Type B pancreatic cell (in vitro differentiated cells): Measurements from ENCODE around the gene P2RX2. TPM values are rescaled to one million over a fixed set of nuclear protein-coding genes. Genes with fewer than 3 reads are reported as not detected.

Experiments
- DNase-seq: peaks from one replicate; pipeline ENCODE4 v3.0.0; 2021; ENCODE audit warnings: mixed read lengths; ENCODE audit not compliant: unreplicated experiment; ENCODE audit errors: extremely low spot score
- H3K27ac Mint-ChIP-seq: 2 replicates; pipeline ENCODE4 v1.8.0; 2021; ENCODE audit warnings: mild to moderate bottlenecking, mixed read lengths
- H3K27me3 Mint-ChIP-seq: 2 replicates; pipeline ENCODE4 v1.8.0; 2021; ENCODE audit warnings: mixed read lengths
- H3K36me3 Mint-ChIP-seq: 2 replicates; pipeline ENCODE4 v1.8.0; 2021; ENCODE audit warnings: mixed read lengths
- H3K4me1 Mint-ChIP-seq: one replicate; pipeline ENCODE4 v1.8.0; 2021; ENCODE audit warnings: mixed read lengths; ENCODE audit not compliant: unreplicated experiment
- H3K4me3 Mint-ChIP-seq: 2 replicates; pipeline ENCODE4 v1.8.0; 2021; ENCODE audit warnings: mild to moderate bottlenecking, mixed read lengths
- H3K9me3 Mint-ChIP-seq: 2 replicates; pipeline ENCODE4 v1.8.0; 2021; ENCODE audit warnings: mixed read lengths
- total RNA-seq: library from RNA; stranded (reverse); gene quantifications from 2 replicates; pipeline ENCODE4 v1.2.1, GENCODE V29; 2021; ENCODE audit warnings: low replicate concordance
- TF ChIP-seq, protein P1 (sequence below): fragments of 200-600 bp; sonication (generic); conservative IDR thresholded peaks from 2 replicates; pipeline ENCODE4 v1.5.0; 2021; ENCODE audit warnings: antibody characterized with exemption, mild to moderate bottlenecking

P2RX2 gene
- total RNA-seq, 1 donor from 2014 or later: 2.8 TPM

DNA sequence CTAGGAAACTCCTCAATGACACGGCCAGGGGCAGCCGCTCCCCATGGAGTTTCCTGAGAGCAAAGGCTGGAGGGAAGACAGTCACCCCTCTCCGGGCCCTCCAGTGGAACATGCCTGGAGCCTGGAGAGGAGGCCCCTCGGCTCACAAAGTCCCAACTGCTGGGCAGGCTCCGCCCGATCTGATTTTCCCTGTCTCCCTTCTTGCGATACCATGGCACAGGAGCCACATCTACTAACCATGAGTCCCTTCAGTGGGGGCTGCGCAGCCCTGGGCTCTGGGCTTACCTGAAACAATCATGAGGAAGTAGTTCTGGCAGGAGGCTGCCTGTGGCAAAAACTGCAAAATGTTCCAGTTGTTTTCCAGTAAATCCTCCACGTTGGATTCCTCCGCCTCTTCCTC lies 15.3 kb downstream of the P2RX2 start:
- no peak overlapping the region for H3K4me3 Mint-ChIP-seq

DNA sequence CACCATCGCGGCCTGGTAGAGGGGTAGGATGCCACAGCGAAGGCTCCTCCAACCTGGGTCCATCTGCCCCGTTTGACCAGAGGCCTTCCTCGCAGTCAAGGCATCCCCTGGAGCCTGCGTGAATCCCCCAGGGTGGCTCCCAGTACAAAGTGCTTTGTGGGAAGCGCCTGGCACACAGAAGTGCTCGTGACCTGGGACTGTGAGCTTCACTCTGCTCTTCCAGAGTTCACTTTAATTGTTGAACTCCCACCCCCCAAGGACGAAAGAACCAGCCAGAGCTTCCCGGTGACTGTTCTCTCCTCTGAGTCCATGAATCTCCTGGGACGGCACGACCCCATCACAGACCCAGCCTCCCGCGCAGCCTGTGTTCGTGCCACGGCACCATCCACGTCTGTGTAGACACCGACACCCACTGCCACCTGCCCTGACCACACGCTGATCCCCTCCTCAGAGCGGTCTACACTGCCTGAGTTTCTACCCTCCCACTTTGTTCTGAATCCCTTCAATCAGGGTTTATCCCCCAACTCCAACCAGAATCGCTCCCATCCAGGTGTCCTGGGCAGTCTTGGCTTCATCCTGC lies 15.9 kb downstream of the P2RX2 start:
- TF ChIP-seq, protein P1, sequence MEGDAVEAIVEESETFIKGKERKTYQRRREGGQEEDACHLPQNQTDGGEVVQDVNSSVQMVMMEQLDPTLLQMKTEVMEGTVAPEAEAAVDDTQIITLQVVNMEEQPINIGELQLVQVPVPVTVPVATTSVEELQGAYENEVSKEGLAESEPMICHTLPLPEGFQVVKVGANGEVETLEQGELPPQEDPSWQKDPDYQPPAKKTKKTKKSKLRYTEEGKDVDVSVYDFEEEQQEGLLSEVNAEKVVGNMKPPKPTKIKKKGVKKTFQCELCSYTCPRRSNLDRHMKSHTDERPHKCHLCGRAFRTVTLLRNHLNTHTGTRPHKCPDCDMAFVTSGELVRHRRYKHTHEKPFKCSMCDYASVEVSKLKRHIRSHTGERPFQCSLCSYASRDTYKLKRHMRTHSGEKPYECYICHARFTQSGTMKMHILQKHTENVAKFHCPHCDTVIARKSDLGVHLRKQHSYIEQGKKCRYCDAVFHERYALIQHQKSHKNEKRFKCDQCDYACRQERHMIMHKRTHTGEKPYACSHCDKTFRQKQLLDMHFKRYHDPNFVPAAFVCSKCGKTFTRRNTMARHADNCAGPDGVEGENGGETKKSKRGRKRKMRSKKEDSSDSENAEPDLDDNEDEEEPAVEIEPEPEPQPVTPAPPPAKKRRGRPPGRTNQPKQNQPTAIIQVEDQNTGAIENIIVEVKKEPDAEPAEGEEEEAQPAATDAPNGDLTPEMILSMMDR: no peak

More for the DNA sequence above, 15.3 kb downstream of the P2RX2 start:
- no peaks in the 10 kb centered on the region for H3K27me3 Mint-ChIP-seq
- DNase-seq: no peak
- no peaks in the 10 kb centered on the region for H3K9me3 Mint-ChIP-seq
- peaks cover 5% of the 10 kb centered on the region for H3K4me1 Mint-ChIP-seq
- H3K36me3 Mint-ChIP-seq: peaks cover 39% of the 10 kb centered on the region
- H3K27ac Mint-ChIP-seq: no peak overlapping the region
- TF ChIP-seq, protein P1: no peak

GRCh38 chr12:132635076-132635955 lies 16.7 kb downstream of the P2RX2 start:
- H3K27ac Mint-ChIP-seq: no peak overlapping the region
- no peaks in the 10 kb centered on the region for H3K27me3 Mint-ChIP-seq
- H3K9me3 Mint-ChIP-seq: no peaks in the 10 kb centered on the region
- peaks cover 25% of the 10 kb centered on the region for H3K36me3 Mint-ChIP-seq
- H3K4me1 Mint-ChIP-seq: peaks cover 6% of the 10 kb centered on the region
- DNase-seq: no peak
- no peak overlapping the region for H3K4me3 Mint-ChIP-seq
- TF ChIP-seq, protein P1: no peak

More for the DNA sequence above, 15.9 kb downstream of the P2RX2 start:
- Mint-ChIP-seq H3K4me3 (no peak overlapping the region), H3K36me3 (peaks cover 33% of the 10 kb centered on the region), H3K9me3 (no peaks in the 10 kb centered on the region), H3K27ac (no peak overlapping the region), H3K4me1 (peaks cover 6% of the 10 kb centered on the region), H3K27me3 (no peaks in the 10 kb centered on the region)
- no peak for DNase-seq

- peaks cover 13% of the 10 kb centered on the region for H3K36me3 Mint-ChIP-seq
- TF ChIP-seq, protein P1: no peak
- H3K27ac Mint-ChIP-seq: no peak overlapping the region
- H3K9me3 Mint-ChIP-seq: no peaks in the 10 kb centered on the region
- peaks cover 6% of the 10 kb centered on the region for H3K4me1 Mint-ChIP-seq
- DNase-seq: no peak
- H3K27me3 Mint-ChIP-seq: no peaks in the 10 kb centered on the region
- no peak overlapping the region for H3K4me3 Mint-ChIP-seq
These were observed 19.2 kb downstream of the P2RX2 start for GRCh38 chr12:132637811-132638210.

DNA sequence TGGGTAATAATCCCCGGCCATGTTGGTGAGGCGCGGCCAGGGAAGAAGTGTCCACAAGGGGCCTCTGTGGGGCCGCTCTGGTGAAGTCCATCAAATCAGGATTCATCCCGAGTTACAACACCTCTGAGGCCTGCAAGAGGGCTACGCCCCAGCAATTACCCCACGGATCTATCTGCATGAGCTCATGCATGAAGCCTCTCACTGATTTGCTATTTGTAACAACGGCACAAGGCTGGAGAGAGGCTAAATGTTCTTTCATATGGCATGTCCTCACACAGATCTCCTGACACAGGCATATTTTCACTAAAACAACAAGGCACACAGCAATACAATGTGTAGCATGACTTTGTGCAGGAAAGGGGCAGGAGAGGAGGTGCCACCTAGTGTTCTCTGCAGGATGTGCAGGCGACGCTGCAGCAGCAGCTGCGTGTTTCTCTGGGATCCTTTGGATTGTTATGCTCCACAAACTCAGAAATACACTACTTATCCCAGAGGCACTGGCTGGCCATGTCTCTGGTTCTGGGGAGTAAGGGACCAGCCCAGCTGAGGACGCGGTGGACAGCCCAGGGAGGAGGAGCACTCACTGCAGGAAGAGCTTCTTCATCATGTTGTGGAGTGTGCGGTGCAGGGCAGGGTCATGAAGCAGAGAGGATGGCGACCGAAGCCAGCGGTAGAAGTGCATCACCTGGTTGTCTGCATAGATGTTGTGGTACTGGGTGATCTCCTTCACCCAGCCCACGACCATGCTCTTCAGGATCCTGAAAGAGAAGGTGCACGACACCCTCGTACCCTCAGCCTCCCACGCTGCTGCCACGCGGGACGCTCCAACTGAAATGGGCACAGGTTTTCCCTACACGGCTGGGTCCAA lies 20.2 kb downstream of the P2RX2 start:
- H3K27me3 Mint-ChIP-seq: no peaks in the 10 kb centered on the region
- H3K4me1 Mint-ChIP-seq: peaks cover 6% of the 10 kb centered on the region
- H3K4me3 Mint-ChIP-seq: no peak overlapping the region
- DNase-seq: no peak
- TF ChIP-seq, protein P1: peak; percentile 83
- H3K27ac Mint-ChIP-seq: no peak overlapping the region
- H3K36me3 Mint-ChIP-seq: peaks cover 13% of the 10 kb centered on the region
- H3K9me3 Mint-ChIP-seq: no peaks in the 10 kb centered on the region
